Retinal pigment epithelial cell (primary cell): ENCODE data around the gene KRT13.

Experiments used
- DNase-seq: peaks from one replicate; pipeline ENCODE4 v3.0.0-alpha.2; 2010; ENCODE audit warnings: low read depth
- H3K4me3 ChIP-seq: 2 replicates; pipeline ENCODE4 v1.5.1; 2011; ENCODE audit warnings: mild to moderate bottlenecking, low read length, control low read depth, moderate library complexity
- TF ChIP-seq, protein P1 (sequence below): conservative IDR thresholded peaks from 2 replicates; pipeline ENCODE4 v1.5.1; 2011; ENCODE audit warnings: low read depth, low read length, control low read depth, inconsistent platforms

Gene KRT13

GRCh38 chr17:41524261-41524660 lies 18.8 kb upstream of the KRT13 start:
- no peak for DNase-seq
- H3K4me3 ChIP-seq, result no peak overlapping the region
- TF ChIP-seq, protein P1, sequence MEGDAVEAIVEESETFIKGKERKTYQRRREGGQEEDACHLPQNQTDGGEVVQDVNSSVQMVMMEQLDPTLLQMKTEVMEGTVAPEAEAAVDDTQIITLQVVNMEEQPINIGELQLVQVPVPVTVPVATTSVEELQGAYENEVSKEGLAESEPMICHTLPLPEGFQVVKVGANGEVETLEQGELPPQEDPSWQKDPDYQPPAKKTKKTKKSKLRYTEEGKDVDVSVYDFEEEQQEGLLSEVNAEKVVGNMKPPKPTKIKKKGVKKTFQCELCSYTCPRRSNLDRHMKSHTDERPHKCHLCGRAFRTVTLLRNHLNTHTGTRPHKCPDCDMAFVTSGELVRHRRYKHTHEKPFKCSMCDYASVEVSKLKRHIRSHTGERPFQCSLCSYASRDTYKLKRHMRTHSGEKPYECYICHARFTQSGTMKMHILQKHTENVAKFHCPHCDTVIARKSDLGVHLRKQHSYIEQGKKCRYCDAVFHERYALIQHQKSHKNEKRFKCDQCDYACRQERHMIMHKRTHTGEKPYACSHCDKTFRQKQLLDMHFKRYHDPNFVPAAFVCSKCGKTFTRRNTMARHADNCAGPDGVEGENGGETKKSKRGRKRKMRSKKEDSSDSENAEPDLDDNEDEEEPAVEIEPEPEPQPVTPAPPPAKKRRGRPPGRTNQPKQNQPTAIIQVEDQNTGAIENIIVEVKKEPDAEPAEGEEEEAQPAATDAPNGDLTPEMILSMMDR, result no peak

GRCh38 chr17:41523787-41524186 lies 18.4 kb upstream of the KRT13 start:
- no peak for DNase-seq
- TF ChIP-seq, protein P1, result no peak

DNA sequence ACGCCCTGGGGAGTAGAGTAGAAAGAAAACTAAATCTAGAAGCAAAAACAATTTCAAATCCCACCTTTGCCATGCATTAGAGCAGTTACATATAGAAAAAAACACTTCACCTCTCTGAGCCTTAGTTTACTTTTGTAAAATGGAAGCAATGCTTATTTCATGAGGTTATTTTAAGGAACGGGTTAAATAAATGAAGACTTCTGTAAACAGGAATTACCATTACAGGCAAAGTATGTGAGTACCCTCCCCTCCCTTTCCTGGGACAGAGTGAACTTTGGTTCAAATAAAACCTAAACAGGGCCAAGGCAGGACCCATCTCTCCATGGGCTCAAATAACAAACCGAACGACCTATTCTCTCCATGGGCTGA lies 17.8 kb upstream of the KRT13 start:
- H3K4me3 ChIP-seq, result no peak overlapping the region
- no peak for DNase-seq
- TF ChIP-seq, protein P1, result no peak

More at GRCh38 chr17:41523787-41524186, 18.4 kb upstream of the KRT13 start:
- no peak overlapping the region for H3K4me3 ChIP-seq

- TF ChIP-seq, protein P1, result no peak
- DNase-seq, result no peak
- no peak overlapping the region for H3K4me3 ChIP-seq
Measured at GRCh38 chr17:41522301-41523224, 17.2 kb upstream of the KRT13 start.

- DNase-seq, result no peak
- no peak overlapping the region for H3K4me3 ChIP-seq
Measured at GRCh38 chr17:41521574-41522261, 16.3 kb upstream of the KRT13 start.

DNA sequence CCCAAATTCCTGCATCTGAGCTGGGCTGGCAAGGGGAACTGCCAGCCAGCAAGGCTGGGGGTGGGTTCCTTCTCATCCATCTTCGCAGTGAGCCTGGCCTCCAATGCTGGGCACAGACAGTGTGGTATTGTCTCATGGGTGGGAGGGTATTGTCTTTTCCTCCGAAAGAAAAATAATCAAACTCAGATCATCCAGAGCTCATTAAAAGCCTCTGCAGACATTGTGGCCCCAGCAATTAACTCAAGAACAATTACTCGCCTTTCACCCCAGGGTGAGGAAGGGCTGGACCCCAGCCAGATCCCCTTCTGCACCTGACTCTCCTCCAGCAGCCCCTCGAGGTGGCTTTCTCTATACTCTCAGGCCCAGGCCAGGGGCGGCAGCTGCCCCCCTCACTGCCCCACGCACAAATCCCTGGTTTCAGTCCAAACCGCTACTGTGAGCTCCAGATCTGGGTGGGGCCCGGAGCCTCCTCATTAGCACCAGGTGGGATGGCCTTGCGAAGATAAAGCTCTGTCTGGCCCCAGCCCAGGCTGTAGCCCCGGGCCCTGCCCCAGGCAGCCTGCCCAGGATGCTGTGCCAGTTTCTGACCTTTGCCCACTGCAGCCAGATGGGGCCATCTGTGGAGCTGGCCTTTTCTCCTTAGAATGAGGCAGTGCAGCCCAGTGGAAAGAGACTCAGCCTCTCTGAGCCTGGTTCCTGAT lies 15.6 kb upstream of the KRT13 start:
- TF ChIP-seq, protein P1, result no peak
- no peak overlapping the region for H3K4me3 ChIP-seq
- DNase-seq, result no peak

More at GRCh38 chr17:41521574-41522261, 16.3 kb upstream of the KRT13 start:
- TF ChIP-seq, protein P1, result peak; percentile 13
